GM12891 (cell line): ENCODE data around the gene COL17A1.

Experiments
- POLR2A ChIP-seq: IDR thresholded peaks from 2 replicates; pipeline ENCODE4 v1.6.1; 2011; ENCODE audit warnings: low read depth, low read length, control low read depth
- POLR2AphosphoS5 ChIP-seq: IDR thresholded peaks from 2 replicates; pipeline ENCODE4 v1.6.1; 2011; ENCODE audit warnings: low read depth, low read length, control low read depth
- TAF1 ChIP-seq: IDR thresholded peaks from 2 replicates; pipeline ENCODE4 v1.6.1; 2011; ENCODE audit warnings: low read depth, low read length, control low read depth

- TF ChIP-seq POLR2AphosphoS5 (no peak), POLR2A (no peak), TAF1 (no peak)
Measured at GRCh38 chr10:104066945-104067344, 18.7 kb downstream of the COL17A1 start.
